Activated T-helper 1 cell treated with anti-CD3 and anti-CD28 coated beads, Interleukin-12 subunit alpha, Interleukin-12 subunit beta, Interleukin-2, Interleukin-4 antibody, amounts not matched to agents 30 ng/mL and 10 ng/mL and 1 ng/mL, durations not matched to agents 14 hours and 24 hours and 36 hours (primary cell): Measurements from ENCODE around the gene ATP8B3. TPM values are rescaled to one million over a fixed set of nuclear protein-coding genes. Genes with fewer than 3 reads are reported as not detected.
A peak's percentile ranks its signal among the peaks of the same experiment; 100 is the strongest.
"Not testable (repeated sequence)": the region's sequence is repeated elsewhere in the genome, so short reads cannot be mapped to it uniquely, and the experiment has no call there.

Experiments used
- DNase-seq: peaks from one replicate; pipeline ENCODE4 v3.0.0; 2021; ENCODE audit warnings: low spot score
- H3K27ac Mint-ChIP-seq: one replicate; pipeline ENCODE4 v1.8.0; 2021; ENCODE audit warnings: mild to moderate bottlenecking, mixed read lengths
- H3K27me3 Mint-ChIP-seq: one replicate; pipeline ENCODE4 v1.8.0; 2022; ENCODE audit warnings: mild to moderate bottlenecking, moderate library complexity, mixed read lengths; ENCODE audit not compliant: insufficient read depth
- H3K36me3 Mint-ChIP-seq: one replicate; pipeline ENCODE4 v1.8.0; 2021; ENCODE audit warnings: low read depth, mixed read lengths
- H3K4me1 Mint-ChIP-seq: one replicate; pipeline ENCODE4 v1.8.0; 2021; ENCODE audit warnings: low read depth, mixed read lengths
- H3K4me3 Mint-ChIP-seq: one replicate; pipeline ENCODE4 v1.8.0; 2021; ENCODE audit warnings: mild to moderate bottlenecking, moderate library complexity, mixed read lengths
- H3K9me3 Mint-ChIP-seq: one replicate; pipeline ENCODE4 v1.8.0; 2021; ENCODE audit warnings: mixed read lengths
- intact Hi-C: fragments of 100-400 bp; cut with micrococcal nuclease; formaldehyde crosslinking; loops from one replicate; pipeline ENCODE4 v1.15.1; 2024
- total RNA-seq: library from RNA; stranded (reverse); gene quantifications from 2 replicates; pipeline ENCODE4 v1.2.3, GENCODE V29; 2022

The ATP8B3 gene
- total RNA-seq, 1 donor from 2014 or later = 5.0 TPM

GRCh38 chr19:1762243-1763117, 49.6 kb downstream of the ATP8B3 start:
- Mint-ChIP-seq H3K4me1 (no peaks in the 10 kb centered on the region), H3K9me3 (no peaks in the 10 kb centered on the region), H3K27me3 (peaks cover 74% of the 10 kb centered on the region), H3K4me3 (no peak overlapping the region), H3K27ac (no peak overlapping the region), H3K36me3 (no peaks in the 10 kb centered on the region)
- intact Hi-C loops = loop anchor here (5.0 kb wide), 1 partner anchor 295 kb away; no protein-coding TSS in a partner anchor
- no peak for DNase-seq

DNA sequence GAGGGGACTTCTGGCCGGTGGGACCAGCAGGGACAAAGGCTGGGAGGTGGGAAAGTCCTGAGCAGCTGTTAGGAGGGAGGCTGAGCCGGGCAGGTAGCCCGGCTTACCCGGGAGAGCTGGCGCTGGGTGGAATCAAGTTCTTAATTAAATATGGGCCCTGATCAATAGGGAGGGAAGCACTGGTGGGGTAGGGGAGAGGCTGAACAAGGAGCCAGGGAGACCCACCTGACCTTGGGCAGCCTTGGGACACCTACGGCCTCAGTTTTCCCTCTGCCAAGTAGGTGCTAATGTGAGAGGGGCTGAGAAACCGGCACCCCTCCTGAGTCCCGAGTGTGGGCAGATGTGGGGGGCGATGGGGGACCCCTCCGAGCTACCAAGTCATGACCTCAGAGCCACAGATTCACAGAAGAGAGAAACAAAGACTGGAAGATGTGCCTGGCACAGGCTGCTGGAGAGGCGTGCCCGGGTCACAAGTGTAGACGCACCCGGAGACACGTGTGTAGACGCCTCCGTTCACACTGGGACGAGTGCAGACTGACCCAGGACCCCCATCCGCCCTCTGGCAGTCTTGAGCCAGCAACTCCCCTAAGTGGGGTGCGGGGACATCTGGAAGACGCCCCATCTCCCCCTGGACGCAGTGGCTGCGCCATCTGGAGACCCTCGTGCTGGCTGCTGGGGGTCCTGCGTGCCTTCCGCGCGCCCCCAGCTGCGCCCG, 50.4 kb downstream of the ATP8B3 start:
- no peak for DNase-seq
- Mint-ChIP-seq H3K4me1 (no peaks in the 10 kb centered on the region), H3K36me3 (no peaks in the 10 kb centered on the region), H3K27me3 (peaks cover 76% of the 10 kb centered on the region), H3K27ac (no peak overlapping the region), H3K4me3 (no peak overlapping the region), H3K9me3 (no peaks in the 10 kb centered on the region)
- intact Hi-C loops = loop anchor here (5.0 kb wide), 1 partner anchor 294 kb away; no protein-coding TSS in a partner anchor

- not testable (repeated sequence) for H3K4me1 Mint-ChIP-seq, H3K27ac Mint-ChIP-seq, H3K36me3 Mint-ChIP-seq, H3K9me3 Mint-ChIP-seq, DNase-seq, H3K4me3 Mint-ChIP-seq
- H3K27me3 Mint-ChIP-seq = peaks cover 77% of the 10 kb centered on the region
- intact Hi-C loops = loop anchor here (5.0 kb wide), 1 partner anchor 294 kb away; no protein-coding TSS in a partner anchor
Observed at GRCh38 chr19:1760786-1761527, 51.1 kb downstream of the ATP8B3 start.

DNA sequence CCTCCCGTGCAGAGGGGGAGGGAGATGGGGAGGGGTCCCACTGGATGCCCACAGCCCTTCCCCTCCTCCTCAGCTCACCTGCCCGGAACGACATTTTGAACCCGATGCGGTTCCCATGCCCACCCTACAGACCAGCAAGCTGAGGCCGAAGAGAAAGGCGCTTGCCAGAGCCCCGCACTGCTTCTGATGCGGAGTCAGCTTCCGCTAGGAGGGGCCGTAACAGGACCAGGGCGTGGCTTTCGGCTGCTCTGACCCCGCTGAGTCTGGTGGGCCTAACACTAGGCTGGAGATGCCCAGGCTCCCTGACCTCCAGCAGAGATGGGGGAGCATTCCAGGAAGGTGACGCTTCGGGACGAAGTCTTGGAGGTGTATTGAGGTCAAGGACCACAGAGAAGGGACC, 52.1 kb downstream of the ATP8B3 start:
- Mint-ChIP-seq H3K4me3 (no peak overlapping the region), H3K36me3 (no peaks in the 10 kb centered on the region), H3K27me3 (peaks cover 70% of the 10 kb centered on the region), H3K27ac (no peak overlapping the region), H3K9me3 (no peaks in the 10 kb centered on the region), H3K4me1 (no peaks in the 10 kb centered on the region)
- no peak for DNase-seq
- intact Hi-C loops = loop anchor here (5.0 kb wide), 1 partner anchor 293 kb away; no protein-coding TSS in a partner anchor

GRCh38 chr19:1758959-1759903, 52.8 kb downstream of the ATP8B3 start:
- DNase-seq = no peak
- H3K27me3 Mint-ChIP-seq = peaks cover 68% of the 10 kb centered on the region
- intact Hi-C loops = no loop called here
- H3K4me3 Mint-ChIP-seq = no peak overlapping the region
- H3K27ac Mint-ChIP-seq = no peak overlapping the region
- no peaks in the 10 kb centered on the region for H3K36me3 Mint-ChIP-seq
- H3K9me3 Mint-ChIP-seq = no peaks in the 10 kb centered on the region
- H3K4me1 Mint-ChIP-seq = no peaks in the 10 kb centered on the region

- intact Hi-C loops = no loop called here
- Mint-ChIP-seq H3K9me3 (no peaks in the 10 kb centered on the region), H3K27me3 (peaks cover 59% of the 10 kb centered on the region), H3K27ac (peak overlapping the region; percentile 55), H3K4me1 (no peaks in the 10 kb centered on the region), H3K4me3 (no peak overlapping the region), H3K36me3 (no peaks in the 10 kb centered on the region)
- no peak for DNase-seq
Observed at GRCh38 chr19:1758231-1758577, 53.9 kb downstream of the ATP8B3 start.

GRCh38 chr19:1757468-1758230, 54.4 kb downstream of the ATP8B3 start:
- Mint-ChIP-seq H3K4me3 (no peak overlapping the region), H3K4me1 (no peaks in the 10 kb centered on the region), H3K36me3 (no peaks in the 10 kb centered on the region), H3K9me3 (no peaks in the 10 kb centered on the region), H3K27ac (peak overlapping the region; percentile 55), H3K27me3 (peaks cover 58% of the 10 kb centered on the region)
- DNase-seq = no peak
- intact Hi-C loops = no loop called here

DNA sequence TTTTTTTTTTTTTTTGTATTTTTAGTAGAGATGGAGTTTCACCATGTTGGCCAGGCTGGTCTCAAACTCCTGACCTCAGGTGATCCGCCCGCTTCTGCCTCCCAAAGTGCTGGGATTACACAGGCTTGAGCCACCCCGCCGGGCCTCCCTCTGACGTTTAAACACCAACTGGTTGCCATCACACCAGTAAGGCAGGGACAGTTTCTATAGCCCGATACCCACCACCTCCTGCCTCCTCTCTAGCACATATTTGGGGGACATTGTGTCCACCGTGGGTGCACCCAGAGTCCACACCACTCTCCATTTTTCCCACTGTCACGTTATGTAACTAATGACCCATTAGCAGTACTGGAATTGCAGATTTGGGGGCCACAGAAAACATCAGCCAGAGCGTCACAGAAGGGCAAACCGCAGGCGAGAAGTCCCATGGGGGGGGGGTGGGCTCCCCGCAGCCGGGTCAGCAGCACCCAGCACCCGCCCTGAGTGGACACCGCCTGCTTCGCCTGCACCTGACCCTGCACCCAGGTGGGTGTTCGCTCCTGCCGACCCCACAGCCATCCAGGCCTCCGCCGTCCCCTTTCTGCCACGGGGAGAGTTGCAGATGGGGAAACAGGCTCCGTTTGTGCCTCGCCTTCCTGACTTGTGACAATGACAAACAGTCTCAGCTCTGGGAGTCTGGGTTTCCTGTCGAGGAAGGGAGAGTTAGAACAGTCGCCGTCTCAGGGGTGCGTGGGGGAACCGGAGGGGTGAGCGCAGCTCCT, 55.2 kb downstream of the ATP8B3 start:
- H3K4me1 Mint-ChIP-seq = no peaks in the 10 kb centered on the region
- no peak for DNase-seq
- intact Hi-C loops = no loop called here
- peak overlapping the region; percentile 70 for H3K27ac Mint-ChIP-seq
- H3K4me3 Mint-ChIP-seq = no peak overlapping the region
- H3K36me3 Mint-ChIP-seq = no peaks in the 10 kb centered on the region
- H3K27me3 Mint-ChIP-seq = peaks cover 64% of the 10 kb centered on the region
- no peaks in the 10 kb centered on the region for H3K9me3 Mint-ChIP-seq

GRCh38 chr19:1756264-1756663, 55.8 kb downstream of the ATP8B3 start:
- no peaks in the 10 kb centered on the region for H3K4me1 Mint-ChIP-seq
- DNase-seq = no peak
- intact Hi-C loops = no loop called here
- H3K4me3 Mint-ChIP-seq = no peak overlapping the region
- peaks cover 64% of the 10 kb centered on the region for H3K27me3 Mint-ChIP-seq
- peak overlapping the region; percentile 23 for H3K27ac Mint-ChIP-seq
- no peaks in the 10 kb centered on the region for H3K36me3 Mint-ChIP-seq
- no peaks in the 10 kb centered on the region for H3K9me3 Mint-ChIP-seq

DNA sequence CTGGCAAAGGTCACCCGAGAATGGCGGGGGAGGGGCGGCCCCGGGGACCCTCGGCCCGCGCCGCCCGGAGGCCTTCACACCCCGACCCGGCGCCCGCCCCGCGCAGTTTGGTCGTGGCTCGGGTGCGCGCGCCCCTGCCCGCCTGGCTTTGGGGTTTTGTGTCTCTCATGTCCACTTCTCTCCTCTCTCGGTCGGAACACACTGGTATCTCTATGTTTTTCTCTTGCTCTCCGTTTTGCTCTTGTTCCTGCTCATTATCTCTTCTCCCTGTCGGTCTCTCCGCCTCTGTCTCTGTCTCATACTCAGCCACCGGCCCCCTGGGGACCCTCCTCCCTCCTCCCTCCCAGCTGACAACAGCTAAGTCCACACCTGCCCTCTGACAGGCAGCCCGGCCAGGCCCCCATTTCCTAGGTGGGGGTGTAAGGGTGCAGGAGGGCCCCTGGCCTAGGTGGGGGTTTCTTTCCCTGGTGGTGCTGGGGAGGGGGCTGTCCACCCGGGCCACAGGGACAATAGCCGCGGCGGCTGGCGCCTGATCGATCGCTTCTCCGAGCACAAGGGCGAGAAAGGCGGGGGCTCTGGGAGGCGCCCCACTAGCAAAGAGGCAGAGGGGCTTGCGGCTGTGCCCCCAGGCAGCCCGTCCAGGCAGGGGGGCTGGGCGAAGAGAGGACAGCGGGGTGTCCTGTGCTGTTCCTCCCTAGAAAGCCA, 56.5 kb downstream of the ATP8B3 start:
- Mint-ChIP-seq H3K27ac (peak overlapping the region; percentile 90), H3K27me3 (peaks cover 64% of the 10 kb centered on the region), H3K4me1 (no peaks in the 10 kb centered on the region), H3K36me3 (no peaks in the 10 kb centered on the region), H3K4me3 (no peak overlapping the region), H3K9me3 (no peaks in the 10 kb centered on the region)
- intact Hi-C loops = no loop called here
- DNase-seq = no peak
